Endothelial cell of umbilical vein (primary cell): ENCODE data around the gene PAGE2B. TPM values are rescaled to one million over a fixed set of nuclear protein-coding genes. Genes with fewer than 3 reads are reported as not detected.

Experiments
- BruUV-seq: library from RNA; stranded (reverse); fragments of 400-500 nt; replicated peaks from 2 replicates; lab custom pipeline; 2021; lab: Mats Ljungman, UMichigan
- CTCF ChIA-PET: fragments of 300-600, 350-600 bp; sonication (Branson Sonifier 250); formaldehyde crosslinking; loops from one replicate; lab custom pipeline; 2021; ENCODE audit warnings: antibody characterized with exemption, inconsistent platforms; lab: Charles Lee
- POLR2A ChIA-PET: fragments of 300-600, 350-600 bp; sonication (Branson Sonifier 250); formaldehyde crosslinking; loops from one replicate; lab custom pipeline; 2021; ENCODE audit warnings: antibody characterized with exemption, inconsistent platforms; lab: Charles Lee
- DNase-seq: peaks from one replicate; pipeline ENCODE4 v3.0.0-alpha.2; 2011; ENCODE audit warnings: low read depth, low spot score
- FAIRE-seq: peaks from 2 replicates; lab custom pipeline; 2011; peaks lifted over from hg19 to GRCh38; lab: Jason Lieb, UNC
- H2AFZ ChIP-seq: 2 replicates; pipeline ENCODE4 v1.6.0; 2012; ENCODE audit warnings: low read depth, low read length, control low read depth, inconsistent platforms
- H3K27ac ChIP-seq: 2 replicates; pipeline ENCODE4 v1.5.1; 2011; ENCODE audit warnings: low read depth, mild to moderate bottlenecking, control low read depth, low read length, moderate library complexity; ENCODE audit not compliant: insufficient read depth
- H3K27me3 ChIP-seq, 2 experiments: 2 replicates each; pipeline versions ENCODE4 v1.6.0 to v1.6.1; 2011; ENCODE audit warnings: low read length in 2 of 2, mixed read lengths in 1 of 2; ENCODE audit not compliant: control insufficient read depth in 2 of 2, insufficient read depth in 2 of 2
- H3K36me3 ChIP-seq, 2 experiments: 2 replicates in 1 of 2; 3 replicates in 1 of 2; pipeline ENCODE4 v1.5.1; 2011; ENCODE audit warnings: low read length in 2 of 2, mild to moderate bottlenecking in 1 of 2, moderate library complexity in 1 of 2; ENCODE audit not compliant: control insufficient read depth in 2 of 2, insufficient read depth in 2 of 2; ENCODE audit errors: extremely low read depth in 1 of 2
- H3K4me1 ChIP-seq: 3 replicates; pipeline ENCODE4 v1.5.1; 2011; ENCODE audit warnings: mild to moderate bottlenecking, low read length; ENCODE audit not compliant: control insufficient read depth, insufficient read depth; ENCODE audit errors: extremely low read depth
- H3K4me2 ChIP-seq: 2 replicates; pipeline ENCODE4 v1.6.1; 2011; ENCODE audit warnings: low read length, control low read depth, mixed read lengths; ENCODE audit not compliant: insufficient read depth
- H3K4me3 ChIP-seq, 3 experiments: fragments of 200-600 bp in 1 of 3; sonication (generic), shearing (Covaris generic) in 1 of 3; replicated peaks in 1 of 3; 2 replicates each; pipeline ENCODE4 v1.5.1; 2011 to 2016; ENCODE audit warnings: control low read depth in 3 of 3, low read length in 3 of 3, mild to moderate bottlenecking in 2 of 3, inconsistent platforms in 1 of 3, low read depth in 1 of 3, moderate library complexity in 1 of 3; ENCODE audit not compliant: insufficient read depth in 1 of 3
- H3K79me2 ChIP-seq: 2 replicates; pipeline ENCODE4 v1.6.0; 2012; ENCODE audit warnings: low read length, inconsistent platforms; ENCODE audit not compliant: control insufficient read depth, insufficient read depth
- H3K9ac ChIP-seq: replicated peaks from 2 replicates; pipeline ENCODE3; 2011; ENCODE audit warnings: low read length, control low read depth; ENCODE audit not compliant: insufficient read depth; ENCODE audit errors: extremely low read depth
- H3K9me1 ChIP-seq: replicated peaks from 3 replicates; pipeline ENCODE4 v1.6.0; 2011; ENCODE audit warnings: mild to moderate bottlenecking, low read length; ENCODE audit not compliant: control insufficient read depth, insufficient read depth; ENCODE audit errors: extremely low read depth
- H3K9me3 ChIP-seq: replicated peaks from 2 replicates; pipeline ENCODE4 v1.5.1; 2012; ENCODE audit warnings: low read length, inconsistent platforms; ENCODE audit not compliant: control insufficient read depth, insufficient read depth
- H4K20me1 ChIP-seq: replicated peaks from 2 replicates; pipeline ENCODE3; 2011; ENCODE audit warnings: mild to moderate bottlenecking, low read length; ENCODE audit not compliant: control insufficient read depth, insufficient read depth; ENCODE audit errors: extremely low read depth
- CTCF ChIP-seq, 2 donors: IDR thresholded peaks; 1 replicate in 1 of 2; 2 replicates in 1 of 2; pipeline ENCODE4 v1.5.1; 2011; ENCODE audit warnings: low read length in 2 of 2, mild to moderate bottlenecking in 2 of 2, moderate library complexity in 2 of 2, control low read depth in 1 of 2, inconsistent platforms in 1 of 2, low read depth in 1 of 2; ENCODE audit not compliant: insufficient read depth in 1 of 2; ENCODE audit errors: extremely low read depth in 1 of 2
- GATA2 ChIP-seq: IDR thresholded peaks from 2 replicates; pipeline ENCODE4 v1.7.0; 2011; ENCODE audit warnings: low read depth, mild to moderate bottlenecking, moderate library complexity, mixed read lengths, low read length; ENCODE audit not compliant: insufficient read length, insufficient read depth
- MAX ChIP-seq: IDR thresholded peaks from 2 replicates; pipeline ENCODE4 v1.6.1; 2011; ENCODE audit not compliant: insufficient read depth, insufficient read length
- MYC ChIP-seq: IDR thresholded peaks from one replicate; pipeline ENCODE4 v1.6.1; 2011; ENCODE audit warnings: mild to moderate bottlenecking, low read depth, low read length
- POLR2A ChIP-seq: IDR thresholded peaks from 2 replicates; pipeline ENCODE4 v1.6.1; 2012; ENCODE audit warnings: low read depth, mild to moderate bottlenecking, control low read depth, low read length
- POLR2AphosphoS5 ChIP-seq: IDR thresholded peaks from 2 replicates; pipeline ENCODE4 v1.6.1; 2012; ENCODE audit warnings: low read depth, mild to moderate bottlenecking, control low read depth, low read length, moderate library complexity; ENCODE audit not compliant: insufficient read depth
- dilution Hi-C: fragments of 300-500 bp; cut with MboI; formaldehyde crosslinking; loops from one replicate; pipeline ENCODE4 v1.15.0; 2019; ENCODE audit warnings: low sequenced_read_pairs; ENCODE audit not compliant: extremely low pct_ligation_motif_present
- intact Hi-C: fragments of 100-400 bp; cut with micrococcal nuclease; formaldehyde crosslinking; loops from one replicate; pipeline ENCODE4 v1.10.0; 2022
- polyA plus RNA-seq, 4 experiments: library from polyadenylated mRNA; depleted of rRNA in 3 of 4; stranded (reverse) in 3 of 4; unstranded in 1 of 4; fragments of >200 nt; gene quantifications; 2 replicates each; pipeline versions ENCODE4 v1.2.1 to v1.2.3, GENCODE V29; 2011 to 2012; ENCODE audit warnings: missing spikeins in 1 of 4
- total RNA-seq: library from RNA; stranded (reverse); gene quantifications from 2 replicates; pipeline ENCODE4 v1.2.3, GENCODE V29; 2021

The PAGE2B gene
- total and polyA plus RNA-seq, 2 donors (not counting 3 experiments of a cell fraction or from before 2014, with no cell fraction given): not detected

- H3K27ac ChIP-seq: no peak overlapping the region
- CTCF ChIA-PET: no interaction called here
- no peak overlapping the region for H3K9ac ChIP-seq
- H4K20me1 ChIP-seq: no peaks in the 10 kb centered on the region
- POLR2A ChIA-PET: no interaction called here
- DNase-seq (no peak), FAIRE-seq (no peak)
- no peaks in the 10 kb centered on the region for H3K9me1 ChIP-seq
- no peak for TF ChIP-seq MAX
- TF ChIP-seq GATA2: no peak
- TF ChIP-seq POLR2A: no peak
- TF ChIP-seq POLR2AphosphoS5: no peak
- no peak for TF ChIP-seq CTCF (IDR thresholded peaks at IDR 0.05; ENCODE audit: extremely low read depth in 1 of 2, insufficient read depth in 1 of 2, low read depth in 1 of 2, low read length in 2 of 2)
- no peak for TF ChIP-seq MYC
- no peaks in the 10 kb centered on the region for H3K36me3 ChIP-seq
- BruUV-seq: no TSS peak
- H3K27me3 ChIP-seq: peaks cover 0 to 2% of the 10 kb centered on the region in 2 experiments
- dilution Hi-C loops (no loop called here), intact Hi-C loops (no loop called here)
- H3K9me3 ChIP-seq: no peaks in the 10 kb centered on the region
- no peak overlapping the region for H3K4me2 ChIP-seq
- H2AFZ ChIP-seq: no peak overlapping the region
- no peak overlapping the region for H3K4me3 ChIP-seq
- H3K4me1 ChIP-seq: no peaks in the 10 kb centered on the region
- H3K79me2 ChIP-seq: no peaks in the 10 kb centered on the region
These were observed 45.5 kb upstream of the PAGE2B start for GRCh38 chrX:55029291-55029690.
